PFSK-1 (cell line): ENCODE measurements around the gene PKD1L1.

ENCODE experiments used
- FOXP2 ChIP-seq: optimal IDR thresholded peaks from 2 replicates; pipeline ENCODE3; 2011; ENCODE audit warnings: borderline replicate concordance, control low read depth, inconsistent platforms; ENCODE audit not compliant: insufficient read depth; ENCODE audit errors: extremely low read length, extremely low read depth
- POLR2AphosphoS5 ChIP-seq: IDR thresholded peaks from 2 replicates; pipeline ENCODE4 v1.6.1; 2012; ENCODE audit warnings: low read depth, mild to moderate bottlenecking, control low read depth, low read length, moderate library complexity
- REST ChIP-seq, 2 experiments: IDR thresholded peaks; 2 replicates each; pipeline versions ENCODE4 v1.6.1 to v1.8.0; 2011 to 2012; ENCODE audit warnings: low read depth in 2 of 2, low read length in 2 of 2, control low read depth in 1 of 2, inconsistent platforms in 1 of 2, mild to moderate bottlenecking in 1 of 2, moderate library complexity in 1 of 2; ENCODE audit not compliant: insufficient read depth in 1 of 2
- SIN3A ChIP-seq: IDR thresholded peaks from 2 replicates; pipeline ENCODE4 v1.6.1; 2012; ENCODE audit warnings: mild to moderate bottlenecking, low read length, moderate library complexity, borderline replicate concordance; ENCODE audit not compliant: insufficient read depth
- TAF1 ChIP-seq: IDR thresholded peaks from 2 replicates; pipeline ENCODE4 v1.6.1; 2012; ENCODE audit warnings: low read length, control low read depth, borderline replicate concordance; ENCODE audit not compliant: insufficient read depth

PKD1L1 gene

GRCh38 chr7:47896809-47897423, 51.4 kb downstream of the PKD1L1 start:
- TF ChIP-seq POLR2AphosphoS5 (no peak), REST (IDR thresholded peaks at IDR 0.05; ENCODE audit: insufficient read depth in 1 of 2, low read depth in 2 of 2, low read length in 2 of 2) (no peak), FOXP2 (no peak), SIN3A (no peak), TAF1 (no peak)

GRCh38 chr7:47895026-47895425, 53.2 kb downstream of the PKD1L1 start:
- no peak for TF ChIP-seq REST (IDR thresholded peaks at IDR 0.05; ENCODE audit: insufficient read depth in 1 of 2, low read depth in 2 of 2, low read length in 2 of 2)
- TF ChIP-seq TAF1, result no peak
- no peak for TF ChIP-seq SIN3A
- no peak for TF ChIP-seq FOXP2
- no peak for TF ChIP-seq POLR2AphosphoS5

GRCh38 chr7:47893721-47894365, 54.4 kb downstream of the PKD1L1 start:
- no peak for TF ChIP-seq REST (IDR thresholded peaks at IDR 0.05; ENCODE audit: insufficient read depth in 1 of 2, low read depth in 2 of 2, low read length in 2 of 2)
- no peak for TF ChIP-seq FOXP2

- TF ChIP-seq REST (IDR thresholded peaks at IDR 0.05; ENCODE audit: insufficient read depth in 1 of 2, low read depth in 2 of 2, low read length in 2 of 2) (no peak), POLR2AphosphoS5 (no peak), TAF1 (no peak), FOXP2 (no peak)
These were observed 55.0 kb downstream of the PKD1L1 start for GRCh38 chr7:47893238-47893637.

GRCh38 chr7:47890606-47891005, 57.7 kb downstream of the PKD1L1 start:
- TF ChIP-seq REST (IDR thresholded peaks at IDR 0.05; ENCODE audit: insufficient read depth in 1 of 2, low read depth in 2 of 2, low read length in 2 of 2) (no peak), POLR2AphosphoS5 (no peak), TAF1 (no peak)
